ENCODE data around the gene ANKRD13D. TPM values are rescaled to one million over a fixed set of nuclear protein-coding genes. Genes with fewer than 3 reads are reported as not detected.

ANKRD13D gene
- polyA plus RNA-seq, 1 donor, result 35.5 TPM

GRCh38 chr11:67301951-67302516, 12.9 kb downstream of the ANKRD13D start:
- peak; percentile 65 for DNase-seq

- DNase-seq, result no peak
Observed at GRCh38 chr11:67302571-67303131, 13.5 kb downstream of the ANKRD13D start.

GRCh38 chr11:67303132-67303834, 14.2 kb downstream of the ANKRD13D start, which contains the start of gene SSH3:
SSH3 (plus strand) TSS chr11:67303530; CDS start chr11:67303626, 96 bp downstream.
- DNase-seq, result peak; percentile 45

GRCh38 chr11:67303835-67304411, 14.8 kb downstream of the ANKRD13D start:
- DNase-seq, result peak; percentile 20

GRCh38 chr11:67304511-67305113, 15.5 kb downstream of the ANKRD13D start:
- DNase-seq, result no peak

- no peak for DNase-seq
Observed at GRCh38 chr11:67306769-67307544, 17.9 kb downstream of the ANKRD13D start.

GRCh38 chr11:67307545-67308001, 18.5 kb downstream of the ANKRD13D start:
- DNase-seq, result no peak

GRCh38 chr11:67308031-67308866, 19.1 kb downstream of the ANKRD13D start:
- DNase-seq, result no peak

GRCh38 chr11:67309166-67309565, 20.1 kb downstream of the ANKRD13D start:
- DNase-seq, result no peak

- no peak for DNase-seq
Observed at GRCh38 chr11:67309661-67310061, 20.6 kb downstream of the ANKRD13D start.

GRCh38 chr11:67310246-67311050, 21.3 kb downstream of the ANKRD13D start:
- DNase-seq, result no peak

GRCh38 chr11:67311051-67311555, 22.0 kb downstream of the ANKRD13D start:
- no peak for DNase-seq

GRCh38 chr11:67311556-67312082, 22.5 kb downstream of the ANKRD13D start:
- DNase-seq, result no peak

- DNase-seq, result no peak
Observed at GRCh38 chr11:67312187-67313021, 23.3 kb downstream of the ANKRD13D start.

- DNase-seq, result no peak
Observed at GRCh38 chr11:67313125-67313890, 24.2 kb downstream of the ANKRD13D start.

- DNase-seq, result no peak
Observed at GRCh38 chr11:67314218-67314617, 25.1 kb downstream of the ANKRD13D start.

GRCh38 chr11:67315325-67315909, 26.3 kb downstream of the ANKRD13D start:
- no peak for DNase-seq

Data from left kidney (tissue), 2 donors.